Measurements from ENCODE around the gene NT5DC2. TPM values are rescaled to one million over a fixed set of nuclear protein-coding genes. Genes with fewer than 3 reads are reported as not detected.
A peak's percentile ranks its signal among the peaks of the same experiment; 100 is the strongest.

NT5DC2 gene
- total RNA-seq = 100 to 1,000 TPM; 288 to 341 TPM
- polyA plus RNA-seq (2013, experiment 1 of 2) = 361 TPM
- polyA plus RNA-seq (2013, experiment 2 of 2) = 348 TPM
- long read RNA-seq, experiment 1, transcript NT5DC2-202 (14 exons, 1,795 nt) = major isoform, 80 of 198 reads
- long read RNA-seq, experiment 1, transcript NT5DC2-204 (4 exons, 1,619 nt) = minor isoform, 5 of 198 reads
- long read RNA-seq, experiment 1, partial matches to known transcripts = 29 of 198 reads
- long read RNA-seq, experiment 1, other reads (novel, unspliced or antisense) = 79 of 198 reads
- long read RNA-seq, experiment 2, transcript NT5DC2-202 (14 exons, 1,795 nt) = major isoform, 282 of 388 reads
- long read RNA-seq, experiment 2, partial matches to known transcripts = 11 of 388 reads
- long read RNA-seq, experiment 2, other reads (novel, unspliced or antisense) = 92 of 388 reads
- long read RNA-seq, experiment 3, transcript NT5DC2-201 (14 exons, 2,047 nt) = minor isoform, 7 of 76 reads
- long read RNA-seq, experiment 3, transcript NT5DC2-202 (14 exons, 1,795 nt) = major isoform, 16 of 76 reads
- long read RNA-seq, experiment 3, partial matches to known transcripts = 31 of 76 reads
- long read RNA-seq, experiment 3, other reads (novel, unspliced or antisense) = 22 of 76 reads
- long read RNA-seq, experiment 4, partial matches to known transcripts = 6 of 8 reads
- long read RNA-seq, experiment 4, other reads (novel, unspliced or antisense) = 1 of 8 reads

DNA sequence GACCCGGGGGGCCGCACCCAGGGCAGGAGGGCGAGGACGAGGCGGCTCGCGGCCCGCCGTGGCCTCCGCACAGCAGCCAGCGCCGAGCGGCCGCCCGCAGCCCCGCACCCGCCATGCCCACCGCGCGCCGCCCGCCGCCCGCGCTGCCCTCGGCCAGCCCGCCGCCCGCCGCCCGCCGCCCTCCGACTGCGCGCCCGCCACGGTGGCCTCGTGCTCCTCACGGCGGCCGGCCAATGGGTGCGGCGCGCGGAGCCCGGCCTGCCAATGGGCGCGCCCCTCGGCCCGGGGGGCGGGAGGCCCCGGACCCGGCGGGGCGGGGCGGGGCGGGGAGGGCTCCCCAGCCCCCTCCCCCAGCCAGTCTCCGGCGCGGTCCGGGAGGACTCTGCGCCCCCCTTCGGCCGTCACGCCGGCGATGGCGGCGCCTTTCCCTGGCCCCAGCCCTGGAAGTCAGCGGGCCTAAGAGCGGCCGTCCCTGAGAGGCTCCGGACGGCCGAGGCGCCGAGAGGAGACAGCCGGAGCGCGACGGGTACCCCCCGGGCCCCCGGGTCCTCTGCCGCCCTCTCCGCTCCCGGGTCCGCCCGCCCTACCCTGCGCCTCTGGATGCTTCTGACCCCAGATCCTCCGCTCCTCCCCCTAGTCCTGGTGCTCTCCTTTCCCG is at the start of gene NT5DC2:
NT5DC2 (minus strand) TSS at position 235 of the 658 bp plus-strand sequence; CDS start at position 115, 120 bp downstream.
- TF ChIP-seq, protein P1, sequence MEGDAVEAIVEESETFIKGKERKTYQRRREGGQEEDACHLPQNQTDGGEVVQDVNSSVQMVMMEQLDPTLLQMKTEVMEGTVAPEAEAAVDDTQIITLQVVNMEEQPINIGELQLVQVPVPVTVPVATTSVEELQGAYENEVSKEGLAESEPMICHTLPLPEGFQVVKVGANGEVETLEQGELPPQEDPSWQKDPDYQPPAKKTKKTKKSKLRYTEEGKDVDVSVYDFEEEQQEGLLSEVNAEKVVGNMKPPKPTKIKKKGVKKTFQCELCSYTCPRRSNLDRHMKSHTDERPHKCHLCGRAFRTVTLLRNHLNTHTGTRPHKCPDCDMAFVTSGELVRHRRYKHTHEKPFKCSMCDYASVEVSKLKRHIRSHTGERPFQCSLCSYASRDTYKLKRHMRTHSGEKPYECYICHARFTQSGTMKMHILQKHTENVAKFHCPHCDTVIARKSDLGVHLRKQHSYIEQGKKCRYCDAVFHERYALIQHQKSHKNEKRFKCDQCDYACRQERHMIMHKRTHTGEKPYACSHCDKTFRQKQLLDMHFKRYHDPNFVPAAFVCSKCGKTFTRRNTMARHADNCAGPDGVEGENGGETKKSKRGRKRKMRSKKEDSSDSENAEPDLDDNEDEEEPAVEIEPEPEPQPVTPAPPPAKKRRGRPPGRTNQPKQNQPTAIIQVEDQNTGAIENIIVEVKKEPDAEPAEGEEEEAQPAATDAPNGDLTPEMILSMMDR (conservative IDR thresholded peaks at IDR 0.05) = peak; percentile 29
- DNase-seq = peak; percentile 84
- no peaks in the 10 kb centered on the region for H3K27me3 Mint-ChIP-seq (ENCODE audit: insufficient read depth)
- Histone ChIP-seq H3K27me3 (ENCODE audit: control insufficient read depth, insufficient read depth, low read length, poor library complexity, severe bottlenecking) (no peaks in the 10 kb centered on the region), H3K4me3 (ENCODE audit: low read length) (peak within 1 kb of the TSS; percentile 83), H3K4me1 (ENCODE audit: control insufficient read depth, insufficient read depth, low read length) (peaks cover 5% of the 10 kb centered on the region), H3K36me3 (ENCODE audit: control insufficient read depth, insufficient read depth, low read length) (peaks cover 29% of the 10 kb centered on the region), H3K9ac (ENCODE audit: extremely low read depth, low read length, poor library complexity, severe bottlenecking) (peak within 1 kb of the TSS; percentile 75), H3K27ac (ENCODE audit: low read depth, low read length) (peak within 1 kb of the TSS; percentile 88), H3K9me3 (ENCODE audit: control insufficient read depth, low read length) (no peaks in the 10 kb centered on the region)
- H3K36me3 Mint-ChIP-seq (ENCODE audit: low read depth) = peaks cover 12% of the 10 kb centered on the region
- WGBS, 2 experiments (ENCODE audit: insufficient coverage in 1 of 2, insufficient read length in 1 of 2) = 2 to 7% methylated on average over 14 to 91 of the region's 91 CpGs
- no peak within 1 kb of the TSS for H3K27ac Mint-ChIP-seq
- peaks cover 19% of the 10 kb centered on the region for H3K4me1 Mint-ChIP-seq
- peak within 1 kb of the TSS; percentile 71 for H3K4me3 Mint-ChIP-seq
- H3K9me3 Mint-ChIP-seq = no peaks in the 10 kb centered on the region

DNA sequence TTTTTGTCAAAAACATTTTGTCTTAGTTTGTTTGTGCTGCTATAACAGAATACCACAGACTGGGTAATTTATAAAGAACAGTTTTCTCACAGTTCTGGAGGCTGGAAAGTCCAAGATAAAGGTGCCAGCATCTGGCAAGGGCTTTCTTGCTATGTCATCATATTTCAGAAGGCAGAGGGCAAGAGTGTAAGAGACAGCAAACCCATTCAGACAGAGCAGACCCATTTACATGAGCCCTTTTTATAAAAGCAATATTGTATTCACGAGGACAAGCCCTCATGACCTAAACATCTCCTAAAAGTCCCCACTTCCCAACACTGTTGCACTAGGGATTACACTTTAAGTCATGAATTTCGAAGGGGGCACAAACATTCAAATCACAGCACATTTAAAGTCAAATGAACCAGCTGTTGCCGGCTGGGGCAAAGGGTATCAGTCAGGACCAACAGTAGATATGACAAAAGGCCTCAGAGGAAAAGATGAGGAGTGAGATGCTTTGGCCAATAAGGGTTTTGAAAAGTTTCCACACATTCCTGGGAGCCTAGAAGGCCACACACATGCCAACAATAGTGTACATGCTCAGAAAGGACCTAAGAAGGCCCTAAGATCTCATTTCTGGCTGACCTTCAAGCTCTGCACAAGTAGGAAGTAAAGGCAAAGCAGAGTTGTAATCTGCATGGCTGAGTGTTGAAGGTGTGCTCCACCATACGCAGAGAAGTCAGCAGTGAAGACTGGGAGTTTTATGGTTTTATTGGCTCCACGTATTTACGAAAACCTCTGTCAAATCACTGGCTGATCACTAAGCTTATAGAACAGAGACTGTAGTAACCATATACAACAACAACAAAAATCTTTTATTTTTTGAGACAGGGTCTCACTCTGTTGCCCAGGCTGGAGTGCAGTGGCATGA is 40.7 kb upstream of the NT5DC2 start:
- no peak overlapping the region for H3K4me3 Mint-ChIP-seq
- H3K4me1 Mint-ChIP-seq = no peaks in the 10 kb centered on the region
- no peaks in the 10 kb centered on the region for H3K27me3 Mint-ChIP-seq (ENCODE audit: insufficient read depth)
- H3K4me3 ChIP-seq (ENCODE audit: low read length) = no peak overlapping the region
- no peaks in the 10 kb centered on the region for H3K9me3 ChIP-seq (ENCODE audit: control insufficient read depth, low read length)
- no peak for DNase-seq
- no peaks in the 10 kb centered on the region for H3K4me1 ChIP-seq (ENCODE audit: control insufficient read depth, insufficient read depth, low read length)
- H3K27ac Mint-ChIP-seq = no peak overlapping the region
- peaks cover 56% of the 10 kb centered on the region for H3K36me3 Mint-ChIP-seq (ENCODE audit: low read depth)
- H3K9me3 Mint-ChIP-seq = no peaks in the 10 kb centered on the region
- 89 to 92% methylated on average over 3 to 6 of the region's 6 CpGs for WGBS, 2 experiments (ENCODE audit: insufficient coverage in 1 of 2, insufficient read length in 1 of 2)
- no peaks in the 10 kb centered on the region for H3K27me3 ChIP-seq (ENCODE audit: control insufficient read depth, insufficient read depth, low read length, poor library complexity, severe bottlenecking)
- TF ChIP-seq, protein P1 (conservative IDR thresholded peaks at IDR 0.05) = no peak
- H3K9ac ChIP-seq (ENCODE audit: extremely low read depth, low read length, poor library complexity, severe bottlenecking) = no peak overlapping the region
- peaks cover 71% of the 10 kb centered on the region for H3K36me3 ChIP-seq (ENCODE audit: control insufficient read depth, insufficient read depth, low read length)
- H3K27ac ChIP-seq (ENCODE audit: low read depth, low read length) = no peak overlapping the region

DNA sequence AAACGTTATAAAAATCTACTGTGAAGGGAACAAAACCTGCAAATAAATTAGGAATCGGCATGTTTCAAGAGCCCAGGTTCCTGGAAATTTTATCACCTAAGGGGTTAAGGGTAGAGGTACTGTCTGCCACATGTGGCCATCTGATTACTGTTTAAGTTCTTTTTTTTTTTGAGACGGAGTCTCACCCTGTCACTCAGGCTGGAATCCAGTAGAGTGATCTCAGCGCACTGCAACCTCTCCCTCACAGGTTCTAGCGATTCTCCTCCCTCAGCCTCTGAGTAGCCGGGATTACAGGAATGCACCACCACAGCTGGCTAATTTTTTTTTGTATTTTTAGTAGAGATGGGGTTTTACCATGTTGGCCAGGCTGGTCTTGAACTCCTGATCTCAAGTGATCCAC is 38.6 kb upstream of the NT5DC2 start:
- no peaks in the 10 kb centered on the region for H3K27me3 Mint-ChIP-seq (ENCODE audit: insufficient read depth)
- Histone ChIP-seq H3K27ac (ENCODE audit: low read depth, low read length) (no peak overlapping the region), H3K4me1 (ENCODE audit: control insufficient read depth, insufficient read depth, low read length) (no peaks in the 10 kb centered on the region), H3K36me3 (ENCODE audit: control insufficient read depth, insufficient read depth, low read length) (peaks cover 62% of the 10 kb centered on the region), H3K9ac (ENCODE audit: extremely low read depth, low read length, poor library complexity, severe bottlenecking) (no peak overlapping the region), H3K27me3 (ENCODE audit: control insufficient read depth, insufficient read depth, low read length, poor library complexity, severe bottlenecking) (no peaks in the 10 kb centered on the region), H3K9me3 (ENCODE audit: control insufficient read depth, low read length) (no peaks in the 10 kb centered on the region), H3K4me3 (ENCODE audit: low read length) (no peak overlapping the region)
- H3K27ac Mint-ChIP-seq = no peak overlapping the region
- no peak for DNase-seq
- H3K36me3 Mint-ChIP-seq (ENCODE audit: low read depth) = peaks cover 46% of the 10 kb centered on the region
- 70 to 85% methylated on average over 4 to 6 of the region's 6 CpGs for WGBS, 2 experiments (ENCODE audit: insufficient coverage in 1 of 2, insufficient read length in 1 of 2)
- H3K4me1 Mint-ChIP-seq = no peaks in the 10 kb centered on the region
- H3K4me3 Mint-ChIP-seq = no peak overlapping the region
- TF ChIP-seq, protein P1 (conservative IDR thresholded peaks at IDR 0.05) = no peak
- H3K9me3 Mint-ChIP-seq = no peaks in the 10 kb centered on the region

Measured in endodermal cell (in vitro differentiated cells).